ENCODE measurements around the gene LIPJ. TPM values are rescaled to one million over a fixed set of nuclear protein-coding genes. Genes with fewer than 3 reads are reported as not detected.

LIPJ gene
- total RNA-seq, 1 donor from 2014 or later: not detected

DNA sequence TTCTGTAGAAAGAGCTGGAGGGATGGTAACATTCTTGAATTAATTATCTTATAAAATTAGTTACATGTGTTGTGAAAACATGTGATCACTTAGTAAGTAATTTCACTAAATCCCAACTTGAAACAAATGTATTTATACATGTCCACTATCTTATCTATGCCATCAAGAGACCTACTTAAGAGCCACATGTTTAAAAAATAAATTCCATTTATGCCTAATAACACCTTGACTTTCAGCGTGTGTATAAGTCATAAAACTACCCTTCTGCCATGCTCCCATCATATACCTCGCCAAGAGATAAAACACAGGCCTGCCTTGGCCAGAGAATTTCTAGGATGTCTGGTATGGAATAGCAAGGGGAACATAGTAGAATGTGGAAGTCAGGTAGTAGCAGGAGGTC, 37.3 kb downstream of the LIPJ start:
- no peaks in the 10 kb centered on the region for H3K4me1 ChIP-seq
- H3K4me3 ChIP-seq: no peak overlapping the region
- no peaks in the 10 kb centered on the region for H3K36me3 ChIP-seq
- no peak overlapping the region for H3K27ac ChIP-seq
- intact Hi-C loops (cut with DNase I): no loop called here
- H3K27me3 ChIP-seq: no peaks in the 10 kb centered on the region
- no peaks in the 10 kb centered on the region for H3K9me3 ChIP-seq
- DNase-seq (ENCODE audit: extremely low spot score in 2 of 2): no peak
- TF ChIP-seq CTCF (IDR thresholded peaks at IDR 0.05): no peak
- no peak for TF ChIP-seq POLR2A (IDR thresholded peaks at IDR 0.05)
- TF ChIP-seq POLR2AphosphoS5 (IDR thresholded peaks at IDR 0.05; ENCODE audit: insufficient read depth in 1 of 2, low read depth in 1 of 2): no peak

DNA sequence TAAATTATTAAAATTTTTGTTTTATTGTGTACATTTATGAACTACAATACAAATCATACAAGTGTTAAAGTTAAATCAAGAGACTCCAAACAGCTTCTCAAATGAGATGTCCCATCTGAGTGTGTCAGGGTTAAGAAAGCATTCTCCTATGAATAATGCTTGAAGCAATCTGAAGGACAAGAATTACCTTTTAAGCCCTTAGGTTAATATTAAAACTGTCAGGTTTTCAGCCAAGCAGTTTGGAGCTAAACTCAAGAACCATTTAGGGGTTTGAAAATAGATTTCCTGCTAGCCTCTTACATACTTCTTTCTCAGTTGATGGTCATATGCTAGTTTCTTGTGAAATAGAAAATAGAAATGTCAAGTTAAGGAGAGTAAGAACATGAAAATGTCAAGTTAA, 38.3 kb downstream of the LIPJ start:
- Histone ChIP-seq H3K4me1 (no peaks in the 10 kb centered on the region), H3K36me3 (no peaks in the 10 kb centered on the region), H3K4me3 (no peak overlapping the region), H3K27me3 (no peaks in the 10 kb centered on the region), H3K9me3 (no peaks in the 10 kb centered on the region), H3K27ac (no peak overlapping the region)
- no peak for DNase-seq (ENCODE audit: extremely low spot score in 2 of 2)
- intact Hi-C loops (cut with DNase I): no loop called here
- TF ChIP-seq CTCF (IDR thresholded peaks at IDR 0.05): no peak
- no peak for TF ChIP-seq POLR2A (IDR thresholded peaks at IDR 0.05)
- no peak for TF ChIP-seq POLR2AphosphoS5 (IDR thresholded peaks at IDR 0.05; ENCODE audit: insufficient read depth in 1 of 2, low read depth in 1 of 2)

- Histone ChIP-seq H3K27ac (no peak overlapping the region), H3K4me1 (no peaks in the 10 kb centered on the region), H3K9me3 (no peaks in the 10 kb centered on the region), H3K27me3 (no peaks in the 10 kb centered on the region), H3K4me3 (no peak overlapping the region), H3K36me3 (no peaks in the 10 kb centered on the region)
- TF ChIP-seq POLR2A (IDR thresholded peaks at IDR 0.05) (no peak), POLR2AphosphoS5 (IDR thresholded peaks at IDR 0.05; ENCODE audit: insufficient read depth in 1 of 2, low read depth in 1 of 2) (no peak), CTCF (IDR thresholded peaks at IDR 0.05) (no peak)
- no peak for DNase-seq (ENCODE audit: extremely low spot score in 2 of 2)
- intact Hi-C loops (cut with DNase I): no loop called here
These were observed 53.6 kb downstream of the LIPJ start for GRCh38 chr10:88640186-88640585.

GRCh38 chr10:88642209-88642608, 55.6 kb downstream of the LIPJ start:
- Histone ChIP-seq H3K36me3 (no peaks in the 10 kb centered on the region), H3K27ac (no peak overlapping the region), H3K4me3 (no peak overlapping the region), H3K9me3 (no peaks in the 10 kb centered on the region), H3K4me1 (no peaks in the 10 kb centered on the region), H3K27me3 (no peaks in the 10 kb centered on the region)
- intact Hi-C loops (cut with DNase I): no loop called here
- no peak for TF ChIP-seq POLR2AphosphoS5 (IDR thresholded peaks at IDR 0.05; ENCODE audit: insufficient read depth in 1 of 2, low read depth in 1 of 2)
- TF ChIP-seq POLR2A (IDR thresholded peaks at IDR 0.05): no peak
- TF ChIP-seq CTCF (IDR thresholded peaks at IDR 0.05): no peak
- DNase-seq (ENCODE audit: extremely low spot score in 2 of 2): no peak

- Histone ChIP-seq H3K27me3 (no peaks in the 10 kb centered on the region), H3K4me1 (no peaks in the 10 kb centered on the region), H3K27ac (no peak overlapping the region), H3K9me3 (no peaks in the 10 kb centered on the region), H3K36me3 (no peaks in the 10 kb centered on the region), H3K4me3 (no peak overlapping the region)
- intact Hi-C loops (cut with DNase I): no loop called here
- no peak for DNase-seq (ENCODE audit: extremely low spot score in 2 of 2)
- TF ChIP-seq CTCF (IDR thresholded peaks at IDR 0.05): no peak
- TF ChIP-seq POLR2A (IDR thresholded peaks at IDR 0.05): no peak
- peak in 1 of 2 donors; percentile 49 for TF ChIP-seq POLR2AphosphoS5 (IDR thresholded peaks at IDR 0.05; ENCODE audit: insufficient read depth in 1 of 2, low read depth in 1 of 2)
These were observed 56.4 kb downstream of the LIPJ start for GRCh38 chr10:88642963-88643362.
